HFFc6 (cell line): ENCODE data around the gene KIF1C. TPM values are rescaled to one million over a fixed set of nuclear protein-coding genes. Genes with fewer than 3 reads are reported as not detected.

Experiments
- DNase-seq: peaks from one replicate; pipeline ENCODE4 v3.0.0-alpha.2; 2018
- H3K27ac Mint-ChIP-seq: 2 replicates; pipeline ENCODE4 v1.8.0; 2020; ENCODE audit warnings: mild to moderate bottlenecking, mixed read lengths
- H3K27me3 Mint-ChIP-seq: 2 replicates; pipeline ENCODE4 v1.8.0; 2021; ENCODE audit warnings: mild to moderate bottlenecking, moderate library complexity, mixed read lengths; ENCODE audit not compliant: insufficient read depth
- H3K36me3 Mint-ChIP-seq: 2 replicates; pipeline ENCODE4 v1.8.0; 2021; ENCODE audit warnings: low read depth, mixed read lengths
- H3K4me1 Mint-ChIP-seq: 2 replicates; pipeline ENCODE4 v1.8.0; 2020; ENCODE audit warnings: low read depth, mixed read lengths
- H3K4me3 Mint-ChIP-seq: 2 replicates; pipeline ENCODE4 v1.8.0; 2020; ENCODE audit warnings: mild to moderate bottlenecking, moderate library complexity, mixed read lengths
- H3K9me3 Mint-ChIP-seq: 2 replicates; pipeline ENCODE4 v1.8.0; 2020; ENCODE audit warnings: mild to moderate bottlenecking, mixed read lengths
- total RNA-seq, 6 experiments: library from RNA; stranded (reverse); fragmentation: NEBNext Ultra II Directional; extraction: Animal tissue kit (Norgen Biotek cat#: 25700); gene quantifications; 2 replicates in 1 of 6; 3 replicates in 5 of 6; pipeline ENCODE4 v1.2.3, GENCODE V29; 2021
- TF ChIP-seq, protein P1 (sequence below): fragments of 200-600 bp; sonication (generic); IDR thresholded peaks from 2 replicates; pipeline ENCODE4 v1.5.0; 2021; ENCODE audit warnings: antibody characterized with exemption, mild to moderate bottlenecking

The KIF1C gene
- total RNA-seq, 6 experiments from 2014 or later, result 174 to 200 (median 178) TPM

DNA sequence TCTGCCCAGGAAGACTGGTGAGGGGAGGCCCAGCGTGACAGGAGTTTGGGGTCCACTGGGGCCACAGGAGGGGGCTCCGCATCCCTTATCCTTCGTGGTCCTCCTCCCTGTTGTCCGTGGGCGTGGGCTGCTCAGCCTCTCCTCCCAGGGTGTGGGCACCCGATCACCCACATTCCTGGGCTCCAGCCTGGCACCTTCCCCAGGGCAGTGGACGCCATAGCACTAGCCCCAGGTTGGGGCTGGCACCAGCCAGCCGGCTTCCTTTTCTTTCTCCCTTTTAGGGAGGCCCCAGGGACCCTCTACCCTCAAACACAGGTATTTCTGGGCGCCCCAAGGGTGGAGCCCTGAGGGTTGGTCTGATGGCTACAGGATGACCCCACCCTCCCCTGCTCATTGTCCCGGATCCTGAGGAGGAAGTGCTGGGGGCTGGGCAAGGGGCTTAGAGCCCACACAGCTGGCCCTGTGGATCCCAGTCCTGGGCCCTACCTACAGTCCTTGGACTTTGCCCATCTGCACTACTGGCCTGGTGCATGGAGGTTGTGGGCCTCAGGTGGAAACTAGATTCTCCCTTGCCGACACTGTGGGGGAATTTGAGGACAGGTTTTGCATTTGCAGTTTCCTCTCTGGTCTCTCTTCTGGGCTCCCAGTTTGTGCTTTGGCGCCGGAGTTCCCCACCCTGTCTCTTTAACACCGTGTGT, 1.1 kb downstream of the KIF1C start:
- H3K4me3 Mint-ChIP-seq, result peak overlapping the region; percentile 88
- H3K27me3 Mint-ChIP-seq, result 0 out of 2 replicates have a peak, but pooled peaks cover 2% of the 10 kb centered on the region
- H3K27ac Mint-ChIP-seq, result peak overlapping the region; percentile 20
- TF ChIP-seq, protein P1, sequence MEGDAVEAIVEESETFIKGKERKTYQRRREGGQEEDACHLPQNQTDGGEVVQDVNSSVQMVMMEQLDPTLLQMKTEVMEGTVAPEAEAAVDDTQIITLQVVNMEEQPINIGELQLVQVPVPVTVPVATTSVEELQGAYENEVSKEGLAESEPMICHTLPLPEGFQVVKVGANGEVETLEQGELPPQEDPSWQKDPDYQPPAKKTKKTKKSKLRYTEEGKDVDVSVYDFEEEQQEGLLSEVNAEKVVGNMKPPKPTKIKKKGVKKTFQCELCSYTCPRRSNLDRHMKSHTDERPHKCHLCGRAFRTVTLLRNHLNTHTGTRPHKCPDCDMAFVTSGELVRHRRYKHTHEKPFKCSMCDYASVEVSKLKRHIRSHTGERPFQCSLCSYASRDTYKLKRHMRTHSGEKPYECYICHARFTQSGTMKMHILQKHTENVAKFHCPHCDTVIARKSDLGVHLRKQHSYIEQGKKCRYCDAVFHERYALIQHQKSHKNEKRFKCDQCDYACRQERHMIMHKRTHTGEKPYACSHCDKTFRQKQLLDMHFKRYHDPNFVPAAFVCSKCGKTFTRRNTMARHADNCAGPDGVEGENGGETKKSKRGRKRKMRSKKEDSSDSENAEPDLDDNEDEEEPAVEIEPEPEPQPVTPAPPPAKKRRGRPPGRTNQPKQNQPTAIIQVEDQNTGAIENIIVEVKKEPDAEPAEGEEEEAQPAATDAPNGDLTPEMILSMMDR, result no peak
- H3K36me3 Mint-ChIP-seq, result peaks cover 17% of the 10 kb centered on the region
- peaks cover 23% of the 10 kb centered on the region for H3K4me1 Mint-ChIP-seq
- no peak for DNase-seq
- no peaks in the 10 kb centered on the region for H3K9me3 Mint-ChIP-seq

- no peaks in the 10 kb centered on the region for H3K27me3 Mint-ChIP-seq
- H3K36me3 Mint-ChIP-seq, result peaks cover 23% of the 10 kb centered on the region
- H3K4me1 Mint-ChIP-seq, result peaks cover 23% of the 10 kb centered on the region
- peak overlapping the region; percentile 88 for H3K4me3 Mint-ChIP-seq
- TF ChIP-seq, protein P1, result no peak
- no peak for DNase-seq
- H3K27ac Mint-ChIP-seq, result peak overlapping the region; percentile 26; the same call in 1 of the 2 replicates
- H3K9me3 Mint-ChIP-seq, result no peaks in the 10 kb centered on the region
These were observed 1.8 kb downstream of the KIF1C start for GRCh38 chr17:4999430-5000093.

GRCh38 chr17:5000237-5000639, 2.5 kb downstream of the KIF1C start:
- H3K4me1 Mint-ChIP-seq, result peaks cover 23% of the 10 kb centered on the region
- peaks cover 30% of the 10 kb centered on the region for H3K36me3 Mint-ChIP-seq
- H3K27me3 Mint-ChIP-seq, result no peaks in the 10 kb centered on the region
- TF ChIP-seq, protein P1, result no peak
- DNase-seq, result no peak
- H3K9me3 Mint-ChIP-seq, result no peaks in the 10 kb centered on the region
- peak overlapping the region; percentile 88 for H3K4me3 Mint-ChIP-seq
- H3K27ac Mint-ChIP-seq, result peak overlapping the region; percentile 26; the same call in 1 of the 2 replicates

- H3K4me3 Mint-ChIP-seq, result no peak overlapping the region
- no peak for DNase-seq
- no peaks in the 10 kb centered on the region for H3K9me3 Mint-ChIP-seq
- TF ChIP-seq, protein P1, result no peak
- H3K4me1 Mint-ChIP-seq, result peaks cover 19% of the 10 kb centered on the region
- H3K27me3 Mint-ChIP-seq, result peaks cover 3% of the 10 kb centered on the region; the same call in 1 of the 2 replicates
- H3K27ac Mint-ChIP-seq, result no peak overlapping the region
- peaks cover 41% of the 10 kb centered on the region for H3K36me3 Mint-ChIP-seq
These were observed 4.5 kb downstream of the KIF1C start for GRCh38 chr17:5002121-5002788.

- Mint-ChIP-seq H3K27ac (no peak overlapping the region), H3K36me3 (peaks cover 52% of the 10 kb centered on the region), H3K4me1 (peaks cover 19% of the 10 kb centered on the region), H3K9me3 (no peaks in the 10 kb centered on the region), H3K27me3 (peaks cover 3% of the 10 kb centered on the region), H3K4me3 (no peak overlapping the region)
- TF ChIP-seq, protein P1, result no peak
- no peak for DNase-seq
These were observed 5.6 kb downstream of the KIF1C start for GRCh38 chr17:5003214-5003867.
